CD14-positive monocyte (primary cell): ENCODE data around the gene ALG14. TPM values are rescaled to one million over a fixed set of nuclear protein-coding genes. Genes with fewer than 3 reads are reported as not detected.

Source experiments
- DNase-seq, 3 donors: peaks; one replicate each; pipeline ENCODE4 v3.0.0-alpha.2; 2011 to 2022
- H2AFZ ChIP-seq: 2 replicates; pipeline ENCODE4 v1.6.0; 2012; ENCODE audit warnings: mild to moderate bottlenecking, low read depth, low read length, inconsistent platforms; ENCODE audit not compliant: insufficient read depth, poor library complexity, severe bottlenecking
- H3K27ac ChIP-seq, 2 donors: 1 replicate in 1 of 2; 2 replicates in 1 of 2; pipeline ENCODE4 v1.5.1; 2012 to 2013; ENCODE audit warnings: low read length in 2 of 2, control low read depth in 1 of 2, inconsistent platforms in 1 of 2, low read depth in 1 of 2, mild to moderate bottlenecking in 1 of 2
- H3K27me3 ChIP-seq, 2 donors: one replicate each; pipeline versions ENCODE4 v1.6.0 to v1.6.1; 2011 to 2013; ENCODE audit warnings: low read length in 2 of 2; ENCODE audit not compliant: control insufficient read depth in 2 of 2, insufficient read depth in 2 of 2
- H3K36me3 ChIP-seq, 2 donors: replicated peaks in 1 of 2; 1 replicate in 1 of 2; 2 replicates in 1 of 2; pipeline versions ENCODE4 v1.5.1 to v1.6.1; 2012 to 2013; ENCODE audit warnings: low read length in 2 of 2, control low read depth in 1 of 2, inconsistent platforms in 1 of 2, mild to moderate bottlenecking in 1 of 2; ENCODE audit not compliant: insufficient read depth in 2 of 2, control insufficient read depth in 1 of 2
- H3K4me1 ChIP-seq, 2 donors: 1 replicate in 1 of 2; 2 replicates in 1 of 2; pipeline versions ENCODE4 v1.5.1 to v1.6.1; 2012 to 2013; ENCODE audit warnings: low read length in 2 of 2, control low read depth in 1 of 2, inconsistent platforms in 1 of 2, mild to moderate bottlenecking in 1 of 2, moderate library complexity in 1 of 2; ENCODE audit not compliant: insufficient read depth in 2 of 2, control insufficient read depth in 1 of 2
- H3K4me2 ChIP-seq: replicated peaks from 2 replicates; pipeline ENCODE3; 2012; ENCODE audit warnings: low read length, moderate library complexity, mild to moderate bottlenecking; ENCODE audit not compliant: poor library complexity, severe bottlenecking; ENCODE audit errors: extremely low read depth
- H3K4me3 ChIP-seq, 3 experiments: fragments of 200-600 bp in 1 of 3; sonication (generic) in 1 of 3; replicated peaks in 1 of 3; 1 replicate in 2 of 3; 2 replicates in 1 of 3; pipeline ENCODE4 v1.5.1; 2011 to 2013; ENCODE audit warnings: low read length in 3 of 3, mild to moderate bottlenecking in 3 of 3, control low read depth in 2 of 3, low read depth in 2 of 3, inconsistent platforms in 1 of 3, moderate library complexity in 1 of 3
- H3K79me2 ChIP-seq: 2 replicates; pipeline ENCODE4 v1.6.0; 2012; ENCODE audit warnings: mild to moderate bottlenecking, control low read depth, inconsistent platforms, low read length, moderate library complexity; ENCODE audit not compliant: insufficient read depth
- H3K9ac ChIP-seq: 2 replicates; pipeline ENCODE4 v1.6.0; 2017; ENCODE audit warnings: low read length, mild to moderate bottlenecking; ENCODE audit not compliant: insufficient read depth, poor library complexity, severe bottlenecking
- H3K9me3 ChIP-seq, 2 donors: replicated peaks in 1 of 2; 1 replicate in 1 of 2; 2 replicates in 1 of 2; pipeline versions ENCODE4 v1.5.1 to v1.6.1; 2012 to 2013; ENCODE audit warnings: low read length in 2 of 2, control low read depth in 1 of 2; ENCODE audit not compliant: control insufficient read depth in 1 of 2, insufficient read depth in 1 of 2
- H4K20me1 ChIP-seq: 2 replicates; pipeline ENCODE4 v1.6.0; 2012; ENCODE audit warnings: mild to moderate bottlenecking, low read length, control low read depth, moderate library complexity; ENCODE audit not compliant: insufficient read depth
- H3K27ac Mint-ChIP-seq, 7 donors: one replicate each; pipeline ENCODE4 v1.8.0; 2020; ENCODE audit warnings: mild to moderate bottlenecking in 7 of 7, mixed read lengths in 7 of 7, moderate library complexity in 6 of 7, inconsistent platforms in 2 of 7
- H3K27me3 Mint-ChIP-seq, 3 donors: one replicate each; pipeline ENCODE4 v1.8.0; 2021 to 2022; ENCODE audit warnings: low read depth in 3 of 3, mild to moderate bottlenecking in 3 of 3, mixed read lengths in 3 of 3, moderate library complexity in 3 of 3, inconsistent platforms in 1 of 3
- H3K36me3 Mint-ChIP-seq, 2 donors: one replicate each; pipeline ENCODE4 v1.8.0; 2020; ENCODE audit warnings: mixed read lengths in 2 of 2, inconsistent platforms in 1 of 2, mild to moderate bottlenecking in 1 of 2
- H3K4me1 Mint-ChIP-seq: one replicate; pipeline ENCODE4 v1.8.0; 2020; ENCODE audit warnings: mild to moderate bottlenecking, mixed read lengths
- H3K4me3 Mint-ChIP-seq, 2 donors: one replicate each; pipeline ENCODE4 v1.8.0; 2020; ENCODE audit warnings: mild to moderate bottlenecking in 2 of 2, mixed read lengths in 2 of 2, moderate library complexity in 1 of 2
- H3K9me3 Mint-ChIP-seq, 7 donors: one replicate each; pipeline ENCODE4 v1.8.0; 2020 to 2022; ENCODE audit warnings: mixed read lengths in 7 of 7, mild to moderate bottlenecking in 6 of 7, moderate library complexity in 6 of 7, inconsistent platforms in 2 of 7
- WGBS: methylation state at CpG from one replicate; pipeline ENCODE4 v1.1.5; 2013; ENCODE audit warnings: missing lambda C conversion rate; ENCODE audit not compliant: insufficient coverage; 5-methylcytosine and 5-hydroxymethylcytosine counted together
- intact Hi-C, 2 donors: fragments of 100-400 bp; cut with micrococcal nuclease; formaldehyde crosslinking; loops; one replicate each; pipeline versions ENCODE4 v1.15.0 to v1.15.1; 2023
- polyA plus RNA-seq, 3 donors: library from polyadenylated mRNA; depleted of rRNA in 1 of 3; unstranded in 2 of 3; stranded (reverse) in 1 of 3; fragments of 300-500 nt in 2 of 3; fragments of >200 nt in 1 of 3; fragmentation: Illumina TruSeq in 2 of 3; gene quantifications; 1 replicate in 2 of 3; 2 replicates in 1 of 3; pipeline ENCODE4 v1.2.3, GENCODE V29; 2012 to 2021
- TF ChIP-seq, protein P1 (sequence below): fragments of 200-600 bp; IDR thresholded peaks from one replicate; pipeline ENCODE4 v1.8.0; 2022; ENCODE audit warnings: antibody characterized with exemption, mild to moderate bottlenecking

Gene ALG14
- polyA plus RNA-seq, 3 donors, result 0.27 to 5.5 (median 4.4) TPM

DNA sequence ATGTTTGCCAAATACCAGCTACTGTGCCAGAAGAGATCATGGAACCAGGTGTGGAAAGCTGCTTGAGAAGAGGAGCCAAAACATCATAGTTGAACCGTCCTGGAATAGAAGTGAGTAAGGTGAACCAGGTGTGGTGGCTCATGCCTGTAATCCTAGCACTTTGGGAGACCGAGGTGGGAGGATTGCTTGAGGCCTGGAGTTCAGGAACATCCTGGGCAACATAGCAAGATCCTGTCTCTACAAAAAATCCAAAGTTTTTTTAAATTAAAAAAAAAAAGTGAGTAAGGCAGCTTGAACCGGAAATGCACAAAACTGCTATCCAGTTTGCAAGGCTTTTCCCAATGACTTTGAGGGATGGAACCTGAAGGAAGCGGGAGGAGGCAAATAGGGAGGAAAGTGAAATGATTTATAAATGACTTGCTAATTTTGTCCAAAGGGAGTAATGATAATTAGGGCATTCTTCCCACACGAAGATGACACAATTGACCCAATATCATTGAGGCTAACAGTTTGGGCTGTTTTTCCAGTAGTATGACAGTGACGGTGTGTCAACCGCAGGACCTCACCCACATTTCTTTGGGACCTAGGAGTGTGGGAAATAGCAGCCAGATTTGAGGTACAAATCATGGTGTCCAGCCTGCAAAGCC, 144.3 kb downstream of the ALG14 start:
- peaks cover 50 to 57% of the 10 kb centered on the region in 2 donors for H3K27me3 ChIP-seq
- TF ChIP-seq, protein P1, sequence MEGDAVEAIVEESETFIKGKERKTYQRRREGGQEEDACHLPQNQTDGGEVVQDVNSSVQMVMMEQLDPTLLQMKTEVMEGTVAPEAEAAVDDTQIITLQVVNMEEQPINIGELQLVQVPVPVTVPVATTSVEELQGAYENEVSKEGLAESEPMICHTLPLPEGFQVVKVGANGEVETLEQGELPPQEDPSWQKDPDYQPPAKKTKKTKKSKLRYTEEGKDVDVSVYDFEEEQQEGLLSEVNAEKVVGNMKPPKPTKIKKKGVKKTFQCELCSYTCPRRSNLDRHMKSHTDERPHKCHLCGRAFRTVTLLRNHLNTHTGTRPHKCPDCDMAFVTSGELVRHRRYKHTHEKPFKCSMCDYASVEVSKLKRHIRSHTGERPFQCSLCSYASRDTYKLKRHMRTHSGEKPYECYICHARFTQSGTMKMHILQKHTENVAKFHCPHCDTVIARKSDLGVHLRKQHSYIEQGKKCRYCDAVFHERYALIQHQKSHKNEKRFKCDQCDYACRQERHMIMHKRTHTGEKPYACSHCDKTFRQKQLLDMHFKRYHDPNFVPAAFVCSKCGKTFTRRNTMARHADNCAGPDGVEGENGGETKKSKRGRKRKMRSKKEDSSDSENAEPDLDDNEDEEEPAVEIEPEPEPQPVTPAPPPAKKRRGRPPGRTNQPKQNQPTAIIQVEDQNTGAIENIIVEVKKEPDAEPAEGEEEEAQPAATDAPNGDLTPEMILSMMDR, result no peak
- peak overlapping the region in 1 of 2 donors; percentile 93 for H3K4me3 Mint-ChIP-seq
- no peak overlapping the region for H2AFZ ChIP-seq
- H3K36me3 Mint-ChIP-seq, result peaks cover 3 to 10% of the 10 kb centered on the region in 2 donors
- no peaks in the 10 kb centered on the region for H3K79me2 ChIP-seq
- H3K27me3 Mint-ChIP-seq, result peaks cover 48 to 67% (median 58%) of the 10 kb centered on the region in 3 donors
- 100% methylated on average over 5 of the region's 7 CpGs for WGBS
- H3K4me1 ChIP-seq, result peaks cover 9 to 20% of the 10 kb centered on the region in 2 donors
- H3K27ac Mint-ChIP-seq, result no peak overlapping the region
- H3K4me3 ChIP-seq, result no peak overlapping the region
- no peaks in the 10 kb centered on the region for H3K9me3 ChIP-seq
- H3K4me1 Mint-ChIP-seq, result peaks cover 12% of the 10 kb centered on the region
- DNase-seq, result no peak
- no peak overlapping the region for H3K4me2 ChIP-seq
- no peaks in the 10 kb centered on the region for H3K36me3 ChIP-seq
- no peaks in the 10 kb centered on the region for H4K20me1 ChIP-seq
- peaks cover 0 to 19% (median 8%) of the 10 kb centered on the region in 7 donors for H3K9me3 Mint-ChIP-seq
- no peak overlapping the region for H3K27ac ChIP-seq
- intact Hi-C loops, result no loop called here
- no peak overlapping the region for H3K9ac ChIP-seq

DNA sequence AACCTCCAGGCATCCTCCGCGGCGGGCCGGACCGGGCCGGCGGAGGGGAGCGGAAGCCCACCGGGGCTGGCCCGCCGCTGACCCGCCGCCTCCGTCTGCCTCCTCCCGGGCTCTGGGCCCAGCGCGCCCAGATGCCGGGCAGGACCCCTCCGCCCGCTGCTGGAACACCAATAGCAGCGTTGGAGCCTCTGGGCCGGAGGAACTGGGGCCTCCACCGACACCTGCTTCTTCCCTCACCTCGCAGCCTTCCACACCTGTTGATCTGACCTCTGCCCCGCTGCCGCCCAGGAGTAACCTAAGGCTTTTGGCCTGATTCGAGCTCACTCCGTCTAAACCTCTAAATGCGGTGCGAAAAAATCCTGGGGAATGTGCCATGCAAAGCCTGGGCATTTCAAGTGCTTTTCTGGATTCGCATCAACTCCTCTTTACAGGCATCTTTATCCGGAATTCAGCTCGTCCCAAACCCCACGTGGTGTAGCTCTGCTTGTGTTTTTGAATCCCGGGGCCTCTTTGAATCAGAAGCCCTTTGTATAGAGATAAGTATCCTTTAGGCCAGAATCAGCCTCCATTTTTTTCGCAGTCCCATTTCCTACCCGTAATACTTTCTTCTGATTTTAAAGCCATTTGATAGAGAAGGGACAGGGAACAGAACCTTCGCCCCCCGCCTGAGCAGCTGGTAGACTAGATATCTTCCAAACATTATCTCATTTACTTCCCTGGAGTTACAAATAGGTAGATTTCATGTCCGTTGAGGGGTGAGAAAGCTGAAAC, 145.2 kb downstream of the ALG14 start:
- DNase-seq, result no peak

More for the DNA sequence above, 145.2 kb downstream of the ALG14 start:
- Histone ChIP-seq H3K36me3 (no peaks in the 10 kb centered on the region), H3K9me3 (no peaks in the 10 kb centered on the region), H2AFZ (peak overlapping the region; percentile 61), H3K27ac (no peak overlapping the region), H3K27me3 (peaks cover 54 to 64% of the 10 kb centered on the region in 2 donors), H4K20me1 (no peaks in the 10 kb centered on the region), H3K4me2 (peak overlapping the region; percentile 72), H3K4me1 (peaks cover 9 to 20% of the 10 kb centered on the region in 2 donors), H3K9ac (peak overlapping the region; percentile 15), H3K79me2 (no peaks in the 10 kb centered on the region), H3K4me3 (peak overlapping the region in 1 of 3 experiments; percentile 61)
- Mint-ChIP-seq H3K36me3 (peaks cover 3 to 10% of the 10 kb centered on the region in 2 donors), H3K27me3 (peaks cover 54 to 74% (median 63%) of the 10 kb centered on the region in 3 donors), H3K4me1 (peaks cover 12% of the 10 kb centered on the region), H3K9me3 (peaks cover 0 to 19% (median 8%) of the 10 kb centered on the region in 7 donors), H3K4me3 (peak overlapping the region; percentile 73 to 93), H3K27ac (peak overlapping the region in 1 of 7 donors; percentile 41)
- 15% methylated on average over 34 of the region's 40 CpGs for WGBS
- TF ChIP-seq, protein P1, result no peak
- intact Hi-C loops, result no loop called here
